GM19397 (cell line): ENCODE measurements around the gene ZBTB7C.

Source experiments
- ATAC-seq: cut with Tn5 transposase; IDR thresholded peaks from one replicate; pipeline ENCODE4 v1.9.1; 2021; ENCODE audit warnings: mild to moderate bottlenecking, moderate library complexity; ENCODE audit not compliant: unreplicated experiment

Gene ZBTB7C

DNA sequence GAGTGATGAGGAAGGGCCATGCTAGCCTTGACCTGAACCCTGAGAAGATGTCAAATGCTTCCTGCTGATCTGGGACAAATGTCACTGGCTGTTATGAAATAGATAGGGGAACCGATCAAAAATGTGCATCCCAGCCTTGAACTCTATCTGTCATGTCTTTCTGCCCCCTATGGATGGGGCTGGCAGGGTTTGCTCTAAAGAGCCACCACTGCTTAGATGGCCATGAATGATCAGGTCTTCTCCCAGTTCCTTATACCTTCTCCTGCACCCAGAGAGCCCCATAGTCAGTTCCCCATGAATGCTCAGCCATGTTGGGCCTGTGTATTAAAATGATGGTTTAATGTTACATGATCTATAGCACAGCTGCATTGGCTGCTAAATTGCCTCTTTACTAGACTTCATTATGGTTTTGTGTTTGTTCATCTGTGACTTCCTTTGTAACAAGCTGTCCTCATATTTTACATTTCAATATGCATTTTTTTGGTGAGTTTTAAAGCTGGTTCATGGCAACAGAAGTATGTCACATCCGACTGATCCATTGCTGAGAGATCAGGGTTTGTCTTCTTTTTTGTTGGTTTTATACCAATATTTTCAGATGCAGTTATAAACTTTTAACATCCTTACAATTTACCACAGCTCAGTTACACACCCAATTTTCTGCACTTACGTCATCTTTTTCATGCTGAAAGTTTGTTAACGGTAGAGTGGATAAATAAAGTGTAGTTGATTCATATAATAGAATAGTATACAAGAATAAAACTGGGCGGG is 422.4 kb downstream of the ZBTB7C start:
- no peak for ATAC-seq

DNA sequence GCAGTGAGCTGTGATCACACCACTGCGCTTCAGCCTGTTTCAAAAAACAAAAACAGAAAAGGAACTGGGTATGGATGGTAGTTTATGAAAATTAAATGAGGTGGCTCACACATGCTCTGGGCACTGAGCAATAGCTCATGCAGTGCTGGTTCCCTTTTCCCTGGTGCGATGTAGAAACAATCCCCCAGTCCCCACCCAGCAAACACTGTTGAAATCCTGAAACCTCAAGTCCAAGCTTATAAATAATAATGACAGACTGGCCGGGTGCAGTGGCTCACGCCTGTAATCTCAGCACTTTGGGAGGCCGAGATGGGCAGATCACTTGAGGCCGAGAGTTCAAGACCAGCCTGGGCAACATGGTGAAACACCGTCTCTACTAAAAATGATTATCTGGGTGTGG is 423.3 kb downstream of the ZBTB7C start:
- ATAC-seq: no peak

DNA sequence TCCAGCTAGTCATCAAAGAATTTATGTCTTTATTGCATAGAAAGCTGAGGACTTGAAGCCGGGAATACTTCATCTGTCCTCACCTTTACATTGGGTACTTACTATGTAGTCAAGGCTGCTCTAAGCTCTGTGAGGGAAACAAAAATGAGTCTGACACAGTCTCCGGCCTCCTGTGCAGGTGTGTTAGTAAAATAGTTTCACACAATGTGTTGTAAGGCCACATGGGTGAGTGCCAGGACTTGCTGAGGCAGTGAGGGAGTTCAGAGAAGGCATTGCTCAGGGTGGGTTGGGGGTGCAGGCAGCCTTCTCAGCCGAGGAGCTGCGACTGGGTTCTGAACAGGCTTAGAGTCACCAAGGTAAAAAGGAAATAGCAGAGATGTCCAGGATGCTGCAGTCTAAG is 424.2 kb downstream of the ZBTB7C start:
- ATAC-seq: no peak

DNA sequence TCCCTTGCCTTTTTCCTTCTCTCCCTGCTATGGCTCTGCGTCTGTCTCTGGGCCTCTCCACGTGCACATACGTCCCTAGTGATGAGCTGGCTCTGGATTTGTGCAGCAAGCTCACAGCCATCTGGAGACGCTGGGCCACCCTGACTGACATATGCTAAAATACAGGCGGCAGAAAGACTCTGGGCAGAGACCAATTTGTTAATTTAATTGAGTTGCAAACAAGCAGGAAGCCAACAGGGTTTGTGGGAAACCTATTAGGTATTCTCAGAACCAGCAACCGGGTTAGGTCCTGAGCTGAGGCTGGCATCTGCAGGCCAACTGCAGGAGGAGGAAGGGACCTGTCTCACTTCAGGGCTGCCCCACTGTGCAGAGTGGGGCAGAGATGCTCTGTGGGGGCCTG is 425.2 kb downstream of the ZBTB7C start:
- ATAC-seq: no peak

DNA sequence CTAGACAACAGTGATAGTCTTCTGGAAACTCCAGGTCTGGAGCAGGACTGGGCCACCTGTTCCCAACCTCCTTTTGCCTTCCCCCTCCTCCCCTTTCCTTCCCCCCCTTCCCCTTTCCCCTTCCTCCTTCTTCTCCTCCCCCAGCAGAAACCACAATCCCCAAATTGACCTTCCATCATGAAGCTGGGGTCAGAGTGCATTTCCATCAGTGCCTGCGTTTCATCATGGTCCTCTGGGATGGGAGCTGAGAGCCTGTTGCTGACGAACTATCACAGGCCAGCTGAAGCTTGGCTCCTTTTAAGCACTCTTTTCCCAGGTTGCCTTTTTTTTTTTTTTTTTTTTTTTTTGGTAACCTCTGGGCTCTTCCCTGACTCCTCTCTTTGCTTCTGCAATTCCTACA is 426.1 kb downstream of the ZBTB7C start:
- ATAC-seq: no peak

DNA sequence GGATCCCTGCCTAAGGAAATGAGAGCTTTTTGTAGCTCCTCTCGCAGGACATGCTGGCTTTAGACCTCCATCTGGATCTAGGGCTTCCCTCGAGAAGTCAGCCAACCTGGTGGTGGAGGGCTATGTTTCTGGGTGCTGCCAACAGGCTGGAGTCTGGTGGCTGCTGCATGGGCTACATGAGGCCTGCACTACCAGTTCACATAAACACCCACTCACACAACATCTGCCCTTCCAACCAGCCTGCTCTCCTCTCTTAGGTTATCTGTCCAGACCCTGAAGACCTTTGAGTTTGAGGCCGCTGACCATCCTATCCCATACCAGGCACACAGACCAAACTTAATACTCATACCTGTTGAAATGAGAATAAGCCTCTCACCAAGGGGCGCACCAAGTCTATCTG is 427.4 kb downstream of the ZBTB7C start:
- no peak for ATAC-seq

DNA sequence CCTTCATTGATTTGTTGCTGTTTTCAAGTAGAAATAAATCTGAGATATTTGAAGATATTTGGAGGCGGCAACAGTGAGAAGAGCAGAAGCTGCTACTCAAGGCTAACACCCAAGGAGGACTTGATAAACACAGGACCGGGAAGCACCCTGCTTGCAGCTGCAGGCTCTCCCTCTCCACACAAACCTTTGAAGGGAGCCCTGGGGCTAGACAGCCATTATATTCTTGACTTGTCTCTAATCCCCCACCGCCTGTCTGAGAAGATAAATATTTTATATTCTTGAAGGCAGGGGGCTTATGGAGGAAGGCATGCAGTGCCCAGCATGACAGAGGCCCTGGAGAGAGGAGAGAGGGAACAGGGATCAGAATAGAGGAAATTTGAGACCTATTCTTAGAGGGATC is 427.9 kb downstream of the ZBTB7C start:
- no peak for ATAC-seq

DNA sequence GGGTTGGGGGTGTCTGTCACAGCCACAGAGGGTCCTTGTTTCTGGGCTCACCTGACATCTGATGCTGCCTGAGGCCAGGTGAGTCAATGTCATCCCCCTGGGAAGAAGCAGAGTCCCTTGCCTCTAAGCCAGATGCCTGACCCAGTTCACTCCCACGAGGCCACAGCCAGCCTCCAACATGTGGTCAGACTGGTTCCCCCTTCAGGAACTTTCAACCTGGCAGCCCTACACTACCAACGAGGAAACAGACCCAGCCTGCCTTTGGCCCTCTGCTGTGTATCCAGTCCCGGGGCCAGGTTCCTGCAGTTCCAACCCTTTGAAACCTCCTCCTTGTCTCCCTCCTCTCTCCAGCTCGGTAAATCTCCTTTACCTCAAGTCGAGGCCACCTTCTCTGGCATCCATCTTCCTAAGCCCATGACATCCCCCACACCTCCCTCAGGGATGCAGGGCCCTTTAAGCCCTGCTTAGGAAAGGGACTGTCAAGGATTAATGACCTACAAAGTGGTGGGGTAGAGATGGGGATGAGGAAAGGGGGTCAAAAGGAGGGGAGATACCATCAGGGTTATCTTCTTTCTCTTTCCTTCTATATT is 429.5 kb downstream of the ZBTB7C start:
- ATAC-seq: no peak

DNA sequence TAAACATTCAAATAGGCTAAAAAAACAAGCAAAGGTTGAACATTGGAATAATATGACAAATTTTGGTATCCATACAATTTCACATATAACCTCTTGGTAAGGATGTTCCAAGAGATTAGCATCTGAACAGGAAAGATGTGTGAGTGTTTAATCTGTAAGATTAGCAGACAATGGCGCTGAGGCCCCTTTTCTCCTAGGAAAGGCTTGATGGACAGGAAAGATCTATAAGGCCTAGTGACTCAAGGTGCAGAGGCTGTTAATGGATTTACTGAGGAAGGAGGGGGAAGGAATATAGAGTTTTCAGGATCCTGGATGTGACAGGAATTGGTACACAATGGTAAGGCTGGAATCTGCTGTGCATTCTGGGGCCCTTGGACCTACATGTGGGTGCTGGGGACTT is 430.6 kb downstream of the ZBTB7C start:
- no peak for ATAC-seq

DNA sequence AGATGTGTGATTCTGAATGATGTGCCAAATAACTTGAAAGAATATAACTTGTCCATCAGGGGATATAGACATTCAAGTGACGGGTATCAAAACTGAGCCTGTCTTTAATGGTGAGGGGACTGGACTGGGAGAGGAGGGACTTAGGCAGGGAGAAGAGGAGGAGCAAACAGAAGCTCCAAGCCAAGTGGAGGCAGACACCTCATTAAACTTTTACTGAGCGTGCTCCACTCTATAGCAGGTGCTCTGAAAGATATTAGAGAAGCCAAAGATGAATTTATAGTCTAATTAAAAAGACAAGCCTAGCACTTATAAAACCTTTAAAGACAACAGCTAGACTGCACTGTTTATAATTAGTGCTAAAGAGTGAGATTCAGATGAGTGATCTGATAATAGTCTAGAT is 431.0 kb downstream of the ZBTB7C start:
- ATAC-seq: no peak
